Stimulated activated CD8-positive, alpha-beta memory T cell treated with anti-CD3 and anti-CD28 coated beads, Interleukin-2, amount 100 ng/mL, for 48 hours (primary cell): Measurements from ENCODE around the gene RSPO4.

Experiments used
- DNase-seq, 2 donors: peaks; one replicate each; pipeline ENCODE4 v3.0.0-alpha.2; 2020; ENCODE audit warnings: low read depth in 2 of 2

Gene RSPO4

DNA sequence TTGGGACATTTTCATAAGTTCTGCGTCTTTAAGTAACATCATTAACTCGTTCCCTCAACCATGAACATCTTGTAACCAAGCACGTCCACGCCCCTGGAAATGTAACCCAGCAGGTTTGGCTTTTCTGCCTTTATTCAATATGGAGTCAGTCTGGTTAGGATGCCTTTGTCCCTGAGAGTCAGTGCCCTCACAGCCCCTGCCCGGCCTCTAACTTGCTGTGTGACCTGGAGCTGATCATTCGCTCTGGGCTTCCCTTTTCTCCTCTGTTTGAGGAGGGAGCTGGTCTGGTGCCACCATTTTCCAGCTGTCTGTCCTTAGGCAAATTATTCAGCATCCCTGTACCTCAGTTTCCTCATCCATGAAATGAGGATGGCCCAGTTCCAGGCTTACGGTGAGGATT, 59.5 kb downstream of the RSPO4 start:
- no peak for DNase-seq

DNA sequence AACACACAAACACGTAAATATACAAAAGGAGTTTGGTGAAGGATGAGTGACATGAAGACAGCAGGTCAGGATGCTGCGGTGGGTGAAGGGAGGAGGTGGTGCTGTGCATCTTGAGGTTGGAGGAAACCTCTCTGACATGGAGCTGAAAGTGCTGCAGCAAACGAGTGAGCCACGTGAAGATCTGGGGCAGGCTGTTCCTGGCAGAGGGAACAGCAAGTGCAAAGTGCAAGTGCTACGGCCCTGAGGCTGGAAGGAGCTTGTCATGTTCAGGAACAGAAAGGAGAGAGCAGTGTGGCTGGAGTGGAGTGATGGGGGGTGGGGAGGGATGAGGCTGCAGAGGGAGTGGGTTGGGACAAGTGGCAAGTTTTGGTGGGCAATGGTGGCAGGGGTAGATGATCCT, 61.2 kb downstream of the RSPO4 start:
- DNase-seq: no peak

DNA sequence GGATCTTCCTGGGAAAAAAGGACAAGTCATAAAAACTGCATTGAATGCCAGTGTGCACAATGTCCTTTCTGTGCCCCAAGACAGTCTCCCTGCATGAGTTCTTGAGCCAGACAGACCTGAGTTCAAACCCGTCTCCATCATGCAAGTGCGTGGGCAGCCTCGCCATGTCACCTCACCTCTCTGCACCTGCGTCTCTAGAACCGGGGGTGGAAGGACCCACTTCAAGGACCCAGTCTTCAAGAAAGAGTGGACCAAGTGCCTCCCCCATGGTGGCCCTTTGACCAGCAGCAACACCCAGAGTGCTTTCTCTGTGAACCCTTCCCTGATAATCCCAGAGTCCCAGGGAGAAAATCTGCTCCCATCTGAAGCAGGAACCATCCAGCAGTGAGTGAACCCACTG, 62.5 kb downstream of the RSPO4 start:
- DNase-seq: no peak

DNA sequence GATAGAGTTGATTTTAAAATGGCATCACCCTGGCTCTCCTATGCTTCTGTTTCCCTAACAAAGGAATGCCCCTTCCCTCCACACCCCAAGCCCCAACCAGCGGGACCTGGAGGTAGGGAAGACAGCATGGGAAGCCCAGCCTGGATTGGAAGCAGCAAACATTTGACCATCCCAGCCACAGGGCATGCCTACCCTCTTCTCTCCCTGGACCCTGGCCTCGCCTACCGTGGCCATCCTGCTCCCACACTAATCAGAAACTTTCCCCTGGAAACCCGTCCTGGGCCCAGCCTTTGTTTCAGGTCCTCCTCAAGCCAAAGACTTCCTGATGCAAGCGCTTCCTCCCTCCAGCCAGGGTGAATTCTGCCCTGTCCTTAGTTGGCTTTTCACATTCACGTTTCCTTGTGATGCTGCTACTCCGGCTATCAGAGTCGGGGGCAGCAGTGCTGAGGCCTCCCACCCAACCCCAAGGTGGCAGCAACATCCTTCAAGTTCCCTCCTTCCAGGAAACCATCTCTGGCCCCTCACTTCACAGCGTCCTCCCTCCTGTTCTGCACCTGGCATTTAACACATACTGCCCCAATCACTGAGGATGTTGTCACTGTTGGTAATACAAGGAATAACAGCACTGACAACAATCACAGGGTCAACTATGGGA, 67.8 kb downstream of the RSPO4 start:
- no peak for DNase-seq

DNA sequence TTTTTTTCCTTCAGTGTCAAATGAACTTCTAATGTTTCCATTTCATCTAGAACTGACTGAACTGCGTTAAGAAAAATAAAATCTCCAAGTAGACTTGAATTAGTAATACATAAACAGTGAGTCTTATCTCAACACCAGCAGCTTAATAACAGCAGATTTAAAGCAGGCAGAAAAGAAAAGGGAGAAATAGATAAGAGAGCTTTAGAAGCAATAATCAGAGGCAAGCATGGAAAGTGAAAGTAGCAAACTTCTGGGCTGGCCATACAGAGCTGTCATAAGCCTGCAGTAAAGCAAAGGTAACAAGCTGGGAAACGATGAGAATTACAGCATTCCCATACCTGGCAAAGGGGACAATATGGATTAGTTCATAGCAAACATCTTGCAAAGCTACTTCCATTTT, 69.1 kb downstream of the RSPO4 start:
- DNase-seq: no peak

DNA sequence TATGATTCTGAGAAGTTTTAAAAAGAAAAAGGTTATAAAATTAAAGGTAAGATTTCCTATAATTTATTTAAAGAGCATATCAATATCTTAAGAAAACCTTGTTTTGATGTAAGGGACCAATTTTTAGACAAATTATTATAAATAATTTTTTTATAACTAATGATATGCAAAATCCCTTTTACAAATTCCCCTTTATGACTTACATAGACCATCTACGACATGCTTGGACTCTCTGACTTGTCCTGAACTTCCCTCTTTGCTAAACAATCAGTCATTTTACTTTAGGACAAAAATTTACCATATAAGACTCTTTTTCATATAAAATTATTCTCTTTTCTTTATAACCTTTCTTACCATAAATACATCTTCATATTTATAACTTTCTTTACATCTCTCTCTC, 70.7 kb downstream of the RSPO4 start:
- no peak for DNase-seq

DNA sequence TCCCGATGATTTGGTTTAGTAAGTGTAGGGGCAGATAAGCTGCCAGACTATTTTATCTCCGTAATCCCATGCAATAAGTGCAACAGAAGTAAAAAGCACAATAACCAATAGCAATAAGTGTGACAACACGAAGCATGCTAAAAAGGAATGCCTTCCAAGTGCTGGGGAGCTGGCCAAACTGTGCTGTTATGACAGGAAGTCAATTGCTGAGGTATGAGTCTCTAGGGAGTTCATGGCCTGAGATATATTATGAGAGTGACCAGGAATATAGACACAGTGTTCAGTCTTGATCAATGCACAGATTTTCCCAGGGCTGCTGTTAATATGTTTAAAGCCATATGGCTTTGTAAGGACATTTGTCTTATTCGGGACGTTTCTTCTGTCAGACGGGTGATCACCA, 75.4 kb downstream of the RSPO4 start:
- no peak for DNase-seq

DNA sequence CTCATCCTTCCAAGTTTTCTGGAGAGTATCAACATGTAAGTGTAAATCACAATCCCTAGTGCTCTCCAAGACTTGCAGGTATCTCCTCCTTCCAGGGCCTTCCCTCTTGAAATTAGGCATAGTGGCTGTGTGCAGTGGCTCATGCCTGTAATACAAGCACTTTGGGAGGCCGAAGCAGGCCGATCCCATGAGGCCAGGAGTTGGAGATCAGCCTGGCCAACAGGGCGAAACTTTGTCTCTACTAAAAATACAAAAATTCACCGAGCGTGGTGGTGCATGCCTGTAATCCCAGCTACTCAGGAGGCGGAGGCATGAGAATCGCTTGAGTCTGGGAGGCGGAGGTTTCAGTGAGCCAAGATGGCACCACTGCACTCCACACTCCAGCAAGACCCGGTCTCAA, 76.6 kb downstream of the RSPO4 start:
- no peak for DNase-seq

DNA sequence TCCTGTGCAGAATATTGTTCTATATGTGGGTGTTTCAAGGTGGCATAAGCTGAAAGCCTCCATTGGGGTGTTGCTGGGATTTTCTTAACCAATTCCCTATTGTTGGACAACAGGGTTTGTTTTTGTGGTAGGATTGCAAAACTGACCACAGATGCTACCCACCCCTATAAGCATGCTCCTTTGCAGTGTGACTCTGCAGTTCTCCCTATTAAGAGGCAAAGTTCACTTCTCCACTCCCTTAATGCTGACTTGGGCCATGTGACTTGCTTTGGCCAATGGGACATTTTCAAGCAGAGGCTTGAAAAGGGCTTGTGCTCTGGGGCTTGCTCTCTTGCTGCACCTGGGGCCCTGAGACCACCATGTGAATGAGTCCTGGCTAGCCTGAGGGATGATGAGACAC, 77.5 kb downstream of the RSPO4 start:
- DNase-seq: no peak

DNA sequence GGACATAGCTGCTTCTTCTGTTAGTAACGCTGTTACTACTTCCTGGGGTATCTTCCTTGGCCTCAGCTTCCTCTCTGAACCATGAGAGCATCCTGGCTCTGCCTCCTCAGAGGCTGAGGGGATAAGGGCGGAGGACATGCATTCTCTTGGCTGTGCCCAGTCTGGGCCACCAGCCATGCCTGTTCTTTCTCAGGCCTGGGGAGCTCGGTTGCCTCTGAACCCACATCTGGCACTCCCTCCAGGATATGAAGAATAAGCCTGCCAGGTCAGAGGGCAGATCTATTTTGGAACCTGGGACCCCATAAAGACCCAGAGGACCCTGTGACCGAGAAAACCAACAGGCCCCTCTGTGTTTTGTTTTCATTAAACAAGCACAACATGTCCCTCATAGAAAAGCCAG, 79.3 kb downstream of the RSPO4 start:
- no peak for DNase-seq

DNA sequence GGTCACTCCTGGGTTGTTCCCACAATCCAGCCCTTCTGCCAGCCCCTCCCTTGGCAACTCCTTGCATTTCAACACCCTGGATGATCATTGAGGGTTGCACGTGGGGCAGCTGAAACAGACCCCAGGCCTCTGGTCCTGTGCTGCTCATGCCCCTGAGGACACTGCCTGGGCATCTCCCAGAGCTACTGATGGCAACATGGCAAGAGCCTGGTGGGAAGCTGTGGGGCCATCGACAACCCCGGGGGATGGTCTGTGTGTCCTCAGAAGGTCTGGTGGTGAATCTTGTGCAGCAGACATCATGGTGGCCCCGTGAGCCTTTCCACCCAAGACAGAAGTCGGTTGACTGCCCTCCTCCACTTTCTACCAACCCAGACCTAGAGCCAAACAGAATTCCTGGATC, 81.0 kb downstream of the RSPO4 start:
- DNase-seq: no peak

DNA sequence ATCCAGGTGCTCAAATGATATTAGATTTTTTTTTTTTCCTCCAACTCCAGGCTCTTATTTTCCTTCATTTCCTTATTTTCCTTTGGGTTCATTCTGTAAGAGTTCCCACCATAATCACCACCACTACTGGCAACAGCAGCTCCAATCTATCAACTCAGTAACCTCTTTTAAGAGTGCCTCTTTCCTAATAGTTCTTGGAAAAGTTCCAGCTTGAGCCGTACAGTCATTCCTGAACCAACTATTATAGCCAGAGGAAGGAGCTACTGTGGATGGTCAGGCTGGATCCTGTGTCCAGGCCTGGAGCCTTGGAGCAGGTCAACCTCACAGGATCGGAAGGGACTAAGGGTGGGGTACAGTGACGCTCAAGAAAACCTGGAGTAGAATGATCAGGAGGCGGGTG, 81.8 kb downstream of the RSPO4 start:
- no peak for DNase-seq

DNA sequence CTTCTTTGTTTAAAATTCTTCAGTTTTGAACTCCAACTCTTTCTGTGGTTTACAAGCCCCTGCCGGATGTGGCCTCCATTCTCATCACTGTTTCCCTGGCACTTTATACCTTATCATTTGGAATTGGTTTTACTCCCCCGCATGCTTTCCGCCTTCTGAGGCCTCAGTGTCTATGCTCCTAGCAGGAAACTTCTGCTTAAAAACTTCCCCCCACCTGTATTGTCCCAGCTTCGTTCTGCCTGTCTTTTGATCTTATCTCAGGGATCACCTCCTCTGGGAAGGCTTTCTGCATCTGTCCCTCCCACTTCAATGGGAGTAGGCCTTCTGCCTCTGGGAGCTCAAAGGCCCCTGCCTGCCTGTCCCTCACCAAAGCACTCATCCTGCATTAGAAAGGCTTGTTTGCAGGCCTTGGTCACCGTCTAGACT, 82.6 kb downstream of the RSPO4 start:
- DNase-seq: no peak

DNA sequence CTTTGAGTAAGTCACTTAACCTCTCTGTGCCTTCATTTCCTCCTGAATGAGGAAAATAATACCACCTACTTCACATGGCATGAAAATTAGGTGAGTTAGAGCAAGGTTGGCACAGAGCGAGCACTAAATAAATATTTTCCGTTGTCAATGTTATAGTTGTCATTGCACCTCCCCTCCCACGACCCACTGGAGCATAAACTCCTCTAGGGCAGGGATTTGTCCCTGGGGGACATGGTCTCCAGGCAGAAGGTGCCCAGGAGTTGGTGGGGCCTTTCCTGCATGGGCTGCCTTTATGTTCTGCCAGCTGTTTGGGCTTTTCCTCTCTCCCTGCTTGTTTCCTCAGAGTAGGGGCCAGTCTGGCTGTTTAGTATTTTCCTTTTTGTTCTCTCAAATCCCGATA, 84.7 kb downstream of the RSPO4 start:
- no peak for DNase-seq

DNA sequence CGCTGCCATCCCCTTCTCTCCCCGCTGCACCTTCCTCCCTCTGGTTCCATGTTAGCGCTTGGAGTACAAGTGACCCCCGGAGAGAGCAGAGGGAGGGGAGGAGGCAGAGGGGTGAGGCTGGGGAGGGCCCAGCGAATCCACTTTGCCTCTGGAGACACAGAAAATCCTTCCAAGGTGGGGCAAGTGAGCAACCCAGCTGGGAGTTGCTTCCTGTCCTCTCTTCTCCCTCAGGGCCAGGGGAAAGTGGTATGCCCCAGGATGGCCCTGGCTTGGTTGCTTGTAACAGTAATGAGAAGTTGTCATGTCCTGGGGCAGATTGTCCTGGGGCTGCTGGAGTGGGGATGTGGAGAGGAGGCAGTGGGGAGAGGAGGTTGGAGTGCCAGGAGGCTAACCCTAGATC, 85.3 kb downstream of the RSPO4 start:
- no peak for DNase-seq

DNA sequence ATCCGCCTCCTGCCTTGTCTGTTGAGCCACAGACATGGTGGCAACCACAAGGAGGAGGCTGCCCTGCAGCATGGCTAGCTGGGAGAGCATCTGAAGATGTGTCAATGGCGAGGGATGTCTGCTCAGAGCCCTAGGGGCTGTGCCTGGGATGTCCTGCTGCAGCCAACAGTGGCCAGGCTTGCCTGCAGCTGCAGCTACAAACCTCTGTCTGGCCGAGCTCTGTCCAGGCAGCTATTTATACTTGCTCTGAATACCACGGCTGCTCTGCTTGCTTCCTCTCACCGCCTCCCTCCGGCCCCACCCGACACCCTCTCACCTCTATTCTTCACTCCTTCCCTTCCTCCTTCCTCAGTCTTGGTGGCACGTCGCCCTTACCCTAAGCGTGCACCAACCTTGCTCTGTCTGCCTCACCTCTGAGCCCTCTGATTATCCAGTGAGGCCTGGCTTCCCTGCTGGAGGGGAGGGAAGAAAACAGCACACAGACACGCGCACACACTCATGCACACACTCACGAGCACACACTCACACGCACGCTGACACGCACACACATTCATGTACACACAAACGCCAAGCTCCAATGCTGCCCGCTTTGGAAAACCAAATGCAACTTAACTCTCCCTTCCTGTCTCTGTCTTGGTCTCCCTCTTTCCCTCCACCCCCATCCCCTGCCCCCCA, 85.8 kb downstream of the RSPO4 start, which contains the start of gene ANGPT4:
Gene ANGPT4, minus strand, starts transcription at position 210 of the 675 bp plus-strand sequence. Its CDS starts 120 bp downstream, at position 90.
- DNase-seq: no peak

DNA sequence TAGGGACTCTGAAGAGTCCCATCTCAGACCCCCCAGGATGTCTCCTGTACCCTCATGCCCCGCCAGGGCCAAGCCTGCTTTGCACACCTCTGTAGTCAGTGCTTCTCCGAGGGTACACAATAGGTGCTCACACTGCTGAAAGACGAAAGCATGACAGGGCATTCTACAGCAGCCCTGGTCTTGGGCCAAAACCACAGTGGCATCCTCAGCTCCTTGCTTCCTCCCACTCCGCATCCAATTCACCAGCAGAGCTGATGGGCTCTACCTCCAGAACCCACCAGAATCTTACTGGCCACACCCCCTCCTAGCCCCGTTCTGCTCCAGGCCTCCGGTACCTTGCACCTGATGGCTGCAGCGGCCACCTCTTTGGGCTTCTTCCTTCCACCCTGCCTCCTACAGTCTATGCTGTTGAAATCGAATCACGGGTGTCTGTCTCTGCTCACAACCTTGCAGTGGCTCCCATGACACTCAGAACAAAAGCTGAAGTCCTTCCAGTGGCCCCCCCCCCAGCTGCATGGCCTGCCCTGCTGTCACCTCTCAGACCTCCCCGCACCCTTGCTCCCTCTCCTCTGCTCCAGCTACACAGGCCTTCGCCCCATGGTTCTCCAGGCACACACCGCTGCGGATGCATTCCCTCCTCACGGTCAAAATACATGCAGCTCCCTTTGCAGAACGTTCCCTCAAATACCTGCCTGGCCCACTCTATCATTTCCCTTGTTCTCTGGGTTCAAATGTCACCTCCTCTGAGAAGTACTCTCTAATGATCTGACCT, 87.2 kb downstream of the RSPO4 start:
- DNase-seq: no peak

DNA sequence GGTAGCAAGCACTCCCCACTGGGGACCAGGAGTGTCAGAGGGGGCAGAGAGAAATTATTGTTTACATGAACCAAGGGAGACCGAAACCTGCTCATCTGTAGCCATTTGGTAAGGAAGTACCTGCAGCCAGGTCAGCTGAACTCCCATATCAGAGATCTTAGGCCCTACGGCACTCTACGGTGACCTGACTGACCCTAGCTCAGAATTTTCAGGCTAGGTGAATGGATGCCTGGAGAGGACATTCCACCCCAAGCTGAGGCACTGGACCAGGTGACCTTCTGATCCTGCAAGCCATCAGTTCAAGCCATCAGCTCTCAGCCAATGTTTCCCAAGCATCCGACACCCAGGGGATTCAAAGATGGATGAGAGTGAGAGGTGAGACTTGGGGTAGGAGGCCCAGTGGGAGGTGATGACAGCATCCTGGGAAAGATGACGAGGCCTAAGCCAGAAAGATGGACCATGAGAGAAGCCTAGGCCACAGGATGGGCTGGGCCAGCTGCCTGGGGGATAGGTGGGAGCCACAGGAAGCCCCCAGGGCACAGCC, 88.7 kb downstream of the RSPO4 start:
- DNase-seq: no peak

DNA sequence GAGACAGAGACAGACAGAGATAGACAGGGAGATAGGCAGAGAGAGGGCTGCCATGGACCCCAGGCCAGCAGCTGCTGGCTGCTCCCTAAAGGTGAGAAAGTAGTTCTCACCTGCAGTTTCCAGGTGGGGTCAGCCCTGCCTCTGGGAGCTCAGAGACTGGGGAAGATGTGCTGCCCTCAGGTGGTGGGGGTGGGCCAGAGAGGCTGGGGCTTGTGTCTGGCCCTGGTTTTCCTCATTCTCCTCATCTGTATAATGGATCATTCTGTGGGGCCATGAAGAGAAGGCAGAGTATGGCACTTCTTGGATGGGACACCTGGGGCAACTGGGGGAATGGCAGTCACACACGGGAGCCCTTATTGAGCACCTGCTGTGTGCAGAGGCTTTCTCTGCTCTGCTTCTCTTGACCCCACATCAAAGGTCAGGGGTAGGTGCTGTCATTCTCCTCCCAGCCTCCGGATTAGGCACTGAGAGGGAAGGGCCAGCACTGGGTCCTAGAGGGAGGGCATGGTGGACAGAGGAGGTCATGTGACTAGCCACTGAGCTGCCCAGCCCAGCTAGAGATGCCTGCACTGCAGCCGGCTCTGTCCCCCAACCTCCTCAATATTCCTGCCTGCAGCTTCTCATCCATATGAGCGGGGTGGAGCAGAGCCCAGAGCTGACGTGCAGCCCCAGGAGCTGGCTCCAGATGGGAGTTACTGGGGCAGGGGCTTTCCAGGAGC, 90.1 kb downstream of the RSPO4 start:
- DNase-seq: no peak

DNA sequence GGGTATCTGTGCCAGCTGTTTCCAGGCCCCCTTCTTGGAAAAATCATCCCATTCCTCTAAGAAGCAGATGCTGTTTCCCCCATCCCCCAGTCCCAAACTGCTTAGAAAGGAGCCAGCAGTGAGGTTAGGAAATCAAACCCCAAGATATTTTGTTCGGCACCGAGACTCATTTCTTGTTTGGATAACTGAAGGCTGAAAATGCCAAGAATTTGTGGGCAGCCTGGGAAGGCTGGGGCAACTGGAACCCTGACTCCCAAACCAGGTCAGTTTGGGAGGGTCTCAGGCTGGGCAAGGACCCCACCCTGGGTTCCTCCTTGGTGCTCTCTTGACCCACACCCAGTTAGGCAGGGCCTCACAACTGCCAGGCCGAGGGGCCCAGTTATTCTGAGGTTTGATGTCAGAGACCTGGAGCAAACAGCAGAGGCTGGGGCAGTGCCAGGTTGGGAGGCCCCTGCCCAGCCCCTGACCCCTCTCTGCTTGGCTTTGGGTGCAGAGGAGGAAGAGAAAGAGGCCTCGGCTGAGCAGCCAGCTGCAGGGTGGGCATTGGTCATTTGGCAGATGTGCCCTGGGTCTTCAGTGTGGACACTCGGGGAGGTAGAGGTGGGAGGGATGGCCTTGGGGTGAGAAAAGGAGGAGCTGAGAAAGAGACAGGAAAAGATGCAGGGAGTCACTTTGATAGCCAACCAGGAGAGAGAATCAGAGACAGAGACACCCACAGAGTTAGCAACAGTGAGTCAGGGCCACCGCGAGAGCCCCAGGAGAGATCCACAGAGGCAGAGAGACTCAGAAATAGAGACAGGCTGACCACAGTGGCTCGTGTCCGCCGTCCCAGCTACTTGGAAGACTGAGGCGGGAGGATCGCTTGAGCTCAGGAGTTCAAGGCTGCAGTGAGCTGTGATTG, 91.0 kb downstream of the RSPO4 start:
- DNase-seq: no peak
